ENCODE results near the gene PBX3.

PBX3 gene

DNA sequence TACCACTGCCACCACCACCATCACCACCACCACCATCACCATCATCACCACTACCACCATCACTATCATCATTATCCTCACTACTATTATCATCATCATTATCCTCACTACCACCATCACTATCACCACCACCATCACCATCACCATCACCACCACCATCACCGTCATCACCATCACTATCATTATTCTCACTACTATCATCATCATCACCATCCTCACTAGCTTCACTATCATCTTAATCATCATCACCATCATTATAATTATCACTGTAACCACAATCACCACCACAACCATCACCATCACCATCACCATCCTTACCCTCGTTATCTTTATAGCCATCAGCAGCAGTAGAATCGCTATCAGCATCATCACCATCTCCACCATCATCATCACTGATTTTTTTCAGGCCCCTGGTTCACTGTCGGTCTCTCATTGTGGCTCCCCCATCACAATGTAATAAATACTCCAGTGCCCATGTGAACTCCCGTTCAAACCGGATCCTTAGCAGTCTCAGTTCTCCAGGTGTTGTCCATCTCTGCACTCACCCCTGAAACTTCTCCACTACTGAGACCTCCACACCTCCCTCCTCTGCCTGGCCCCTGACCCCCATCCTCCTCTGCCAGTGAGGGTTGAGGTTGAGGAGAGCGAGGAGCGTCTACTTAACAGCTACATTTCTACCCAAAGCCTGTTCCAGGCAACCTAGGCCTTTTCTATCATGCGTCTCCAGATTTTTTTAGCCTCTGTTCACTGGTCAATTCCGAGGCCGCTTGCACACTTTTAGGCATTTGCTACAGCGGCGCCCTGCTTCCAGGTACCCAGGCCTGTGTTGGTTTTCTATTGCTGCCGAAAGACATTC lies 238.2 kb downstream of the PBX3 start:
- DNase-seq = no peak

DNA sequence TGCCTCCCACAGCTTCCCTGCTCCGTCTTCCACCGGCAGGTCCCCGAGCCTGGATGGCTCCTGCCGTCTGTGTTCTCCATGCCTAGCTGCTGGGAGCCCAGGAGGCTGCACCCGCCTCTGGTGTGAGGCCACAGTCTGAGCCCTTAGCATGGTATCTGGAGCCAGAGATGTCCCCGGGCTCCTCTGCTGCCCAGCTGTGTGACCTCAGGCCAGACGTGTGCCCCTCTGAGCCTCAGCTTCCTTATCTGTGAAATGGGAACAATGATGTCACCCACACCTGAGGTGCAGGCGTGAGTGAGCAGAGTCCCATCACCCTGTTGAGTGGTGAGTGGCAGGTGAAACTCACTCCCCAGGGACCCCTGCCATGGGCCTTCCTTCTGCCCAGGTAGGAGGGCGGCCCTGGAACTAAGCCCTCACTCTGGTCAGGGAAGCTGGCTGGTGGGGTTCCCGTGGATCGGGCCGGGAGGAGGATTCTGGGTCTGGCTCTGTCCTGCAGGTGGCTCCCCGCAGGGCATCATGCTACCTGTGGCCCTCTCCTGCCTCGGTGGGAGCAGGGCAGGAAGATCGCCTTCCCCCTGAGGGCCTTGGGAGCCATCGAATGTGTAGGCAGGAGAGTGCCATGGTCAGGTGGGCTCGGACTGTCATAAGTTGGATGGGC lies 239.0 kb downstream of the PBX3 start:
- no peak for DNase-seq

DNA sequence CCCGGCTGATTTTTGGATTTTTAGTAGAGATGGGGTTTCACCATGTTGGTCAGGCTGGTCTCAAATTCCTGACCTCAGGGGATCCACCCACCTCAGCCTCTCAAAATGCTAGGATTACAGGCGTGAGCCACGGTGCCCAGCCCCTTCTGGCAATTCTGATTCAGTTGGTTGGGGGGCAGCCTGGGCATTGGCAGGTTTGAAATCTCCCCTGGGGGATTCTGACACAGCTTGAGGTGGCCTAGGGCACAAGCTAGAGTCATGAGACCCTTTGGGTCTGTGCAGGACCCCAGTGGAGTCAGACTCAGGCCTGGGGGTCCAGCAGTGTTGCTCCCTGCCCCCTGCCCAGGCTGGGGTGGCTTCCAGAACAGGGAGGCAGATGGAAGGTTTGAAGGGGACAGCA lies 239.8 kb downstream of the PBX3 start:
- DNase-seq = no peak

DNA sequence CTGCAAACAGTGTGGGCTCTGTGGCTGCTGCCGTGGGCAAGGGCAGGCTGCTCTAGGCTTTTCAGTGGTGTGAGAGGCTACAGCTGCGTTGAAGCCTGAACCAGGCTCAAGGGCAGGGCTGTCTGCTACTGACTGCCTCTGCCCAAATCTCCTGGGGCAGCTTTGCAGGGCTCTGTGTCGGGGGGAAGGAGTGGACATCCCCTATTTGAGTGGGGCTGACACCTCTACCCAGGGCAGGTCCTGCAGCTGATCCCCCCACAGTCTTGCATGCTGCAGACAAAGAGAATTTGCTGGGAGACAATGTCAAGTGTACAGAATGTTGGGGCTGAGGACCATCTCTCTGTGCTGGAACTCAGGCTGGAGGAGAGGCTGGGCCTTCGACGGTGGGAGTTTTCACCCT lies 240.2 kb downstream of the PBX3 start:
- no peak for DNase-seq

DNA sequence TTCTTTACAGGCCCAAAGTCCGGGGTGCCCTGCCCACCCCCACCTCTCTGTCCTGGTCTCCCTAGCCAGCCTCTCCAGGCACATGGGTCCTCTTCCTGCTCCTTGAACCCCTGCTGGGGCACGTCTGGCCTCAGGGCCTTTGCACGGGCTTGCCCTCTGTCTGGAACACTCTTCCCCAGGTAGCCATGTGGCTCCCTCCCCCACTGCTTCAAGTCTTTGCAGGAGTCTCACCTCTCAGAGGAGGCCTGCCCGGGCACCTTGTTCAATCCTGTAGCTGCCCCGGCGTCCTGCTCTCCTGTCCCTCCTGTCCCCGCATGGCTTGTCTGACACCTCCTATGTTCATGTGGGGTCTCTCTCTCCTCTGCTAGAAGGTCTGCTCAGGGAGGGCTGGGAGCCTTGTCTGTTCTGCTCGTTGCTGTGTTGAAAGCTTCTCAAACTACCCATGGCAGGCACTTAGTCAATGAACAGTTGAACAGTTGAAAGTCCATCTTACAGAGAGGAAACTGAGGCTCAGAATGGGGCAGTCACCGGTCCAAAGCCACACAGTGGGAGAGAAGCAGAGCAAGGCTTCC lies 241.4 kb downstream of the PBX3 start:
- DNase-seq = no peak

DNA sequence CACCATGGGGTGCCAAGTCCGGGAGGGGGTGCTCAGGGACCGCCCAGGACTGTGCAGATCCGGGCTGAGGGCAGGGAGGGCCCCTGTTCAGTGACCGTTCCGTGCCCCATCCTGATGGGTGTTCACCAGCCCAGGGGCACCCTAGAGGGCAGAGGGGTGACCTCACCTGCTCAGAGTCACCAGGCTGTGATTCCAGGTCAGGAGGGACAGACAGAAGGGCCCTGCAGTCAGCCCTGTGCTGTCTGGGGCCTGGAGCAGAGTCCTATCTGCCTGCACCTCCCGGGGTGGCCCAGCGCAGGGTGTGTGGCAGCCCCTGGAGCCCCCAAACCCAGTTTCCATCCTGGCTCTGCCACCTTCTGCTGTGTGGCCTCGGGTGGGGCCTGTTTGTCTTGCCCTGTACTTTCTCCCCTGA lies 241.9 kb downstream of the PBX3 start:
- no peak for DNase-seq

DNA sequence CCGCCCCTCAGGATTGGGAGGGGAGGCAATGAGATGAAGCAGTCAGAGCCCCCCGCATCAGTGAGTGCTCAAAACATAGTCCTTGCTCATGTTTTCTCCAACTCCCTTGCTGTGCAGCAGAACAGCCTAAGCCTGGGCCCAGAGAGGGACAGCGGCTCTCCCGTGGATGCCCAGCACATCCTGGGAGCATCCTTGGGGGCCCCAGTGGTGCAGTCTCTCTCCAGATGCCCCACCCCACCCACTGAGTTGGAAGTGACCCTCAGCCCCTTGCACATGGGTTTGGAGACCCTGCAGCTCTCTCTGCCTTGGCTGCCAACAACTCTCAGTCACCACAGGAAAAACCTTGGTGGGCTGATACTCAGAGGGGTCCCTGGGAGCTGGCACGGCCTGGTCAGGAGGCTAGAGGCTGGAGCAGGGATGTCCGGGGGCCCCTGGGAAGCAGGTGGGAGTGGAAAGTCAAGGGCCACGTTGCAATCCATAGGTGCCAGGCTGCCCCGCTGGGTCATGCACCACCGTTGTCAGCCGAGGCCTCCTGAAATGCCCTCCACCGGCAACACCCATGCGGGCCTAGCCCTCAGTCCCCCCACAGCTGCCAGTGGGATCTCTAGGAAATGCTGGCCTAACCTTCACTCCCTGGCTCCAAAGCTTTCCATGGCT lies 242.5 kb downstream of the PBX3 start:
- DNase-seq = no peak

DNA sequence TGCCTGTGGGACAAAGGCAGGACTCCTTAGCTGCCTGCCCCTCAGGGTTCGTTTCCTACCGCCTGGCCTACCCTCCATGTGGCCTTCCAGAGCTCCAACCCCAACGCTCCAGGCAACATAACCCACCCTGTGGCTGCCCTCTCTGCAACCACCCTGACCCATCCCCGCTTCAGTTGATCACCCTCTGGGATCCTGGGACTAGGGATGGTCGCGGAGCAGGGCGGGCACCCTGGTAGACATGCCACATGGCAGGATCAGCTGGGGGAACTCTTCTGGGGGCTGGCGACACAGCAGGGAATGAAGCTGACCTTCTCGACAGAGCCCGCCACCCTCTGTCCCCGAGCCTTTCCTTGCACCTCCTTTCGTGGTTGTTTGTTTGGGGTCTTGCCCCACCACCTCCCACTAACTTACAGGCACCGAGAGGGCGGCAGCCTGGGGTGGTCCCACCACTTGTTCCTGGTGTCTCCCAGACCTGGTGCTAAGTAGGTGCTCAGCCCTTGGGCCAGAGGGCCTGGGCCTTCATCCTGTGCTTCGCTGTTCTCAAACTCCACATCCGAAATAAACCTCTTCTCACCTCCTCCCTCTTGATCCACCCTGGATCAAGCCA lies 243.1 kb downstream of the PBX3 start:
- no peak for DNase-seq

DNA sequence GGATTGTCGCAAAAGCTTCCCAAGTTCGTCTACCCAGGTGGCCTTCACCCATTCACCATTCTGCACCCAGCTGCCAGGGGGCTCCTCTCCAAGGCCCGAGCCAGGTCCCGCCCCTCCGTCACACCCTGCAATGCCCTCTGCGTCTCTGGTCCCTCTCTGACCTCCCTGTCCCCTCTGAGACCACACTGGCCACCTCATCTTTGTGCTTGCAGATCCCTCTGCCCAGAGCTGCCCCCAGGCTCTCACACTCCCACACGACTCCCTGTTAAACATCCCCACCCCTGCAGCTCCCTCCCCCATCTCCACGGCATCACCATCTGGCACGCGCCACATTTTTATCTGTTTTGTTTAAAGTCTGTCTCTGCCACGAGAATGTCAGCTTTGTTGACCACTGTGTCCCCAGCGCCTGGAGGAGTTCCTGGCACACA lies 243.6 kb downstream of the PBX3 start:
- no peak for DNase-seq

DNA sequence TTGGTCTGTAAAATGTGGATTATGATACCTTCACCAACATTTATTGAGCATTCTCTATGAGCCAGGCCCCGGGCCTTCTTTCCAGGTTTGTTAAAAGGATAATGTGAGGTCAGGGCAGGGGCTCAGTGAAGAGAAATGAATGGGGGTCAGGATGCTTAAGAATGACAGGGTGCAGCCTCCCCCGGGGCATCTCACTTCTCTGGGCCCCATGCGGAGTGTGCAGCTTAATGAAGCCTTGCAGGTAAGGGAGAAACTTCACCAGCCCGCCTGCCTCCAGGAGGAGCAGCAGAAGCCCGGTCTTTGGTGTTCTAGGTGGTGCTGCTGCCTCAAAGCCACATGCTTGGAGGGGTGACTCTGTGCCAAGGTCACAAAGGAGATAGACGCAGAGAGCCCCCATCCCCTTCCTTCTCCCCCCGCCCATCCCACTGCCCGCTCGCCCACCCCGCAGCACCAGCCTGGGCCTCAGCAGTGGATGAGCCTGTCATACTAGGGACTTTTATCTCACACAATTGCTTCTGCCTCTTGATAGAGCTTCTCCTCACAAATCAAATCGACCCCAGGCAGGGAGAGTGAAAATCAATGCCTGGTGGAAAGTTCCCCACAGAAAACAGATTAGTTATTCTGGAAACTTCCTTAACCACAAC lies 244.8 kb downstream of the PBX3 start:
- no peak for DNase-seq

DNA sequence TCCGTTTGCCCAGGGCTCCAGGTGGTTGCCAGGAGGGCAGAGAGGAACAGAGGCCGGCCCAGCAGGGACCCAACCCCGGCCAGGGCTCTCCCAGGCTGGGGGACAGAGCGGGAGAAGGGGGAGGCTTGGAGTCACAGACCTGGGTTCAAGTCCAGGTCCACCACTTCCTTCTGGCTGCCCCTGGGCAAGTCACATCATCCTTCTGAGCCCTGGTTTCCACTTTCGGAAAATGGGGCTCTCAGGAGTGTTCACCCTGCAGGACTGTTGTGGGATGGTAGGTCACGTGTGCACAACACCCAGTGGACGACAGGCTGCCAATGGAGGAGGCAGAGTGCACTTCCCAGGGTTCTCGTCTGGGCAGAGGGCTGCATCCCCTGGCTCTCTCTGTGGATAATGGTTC lies 245.4 kb downstream of the PBX3 start:
- no peak for DNase-seq

DNA sequence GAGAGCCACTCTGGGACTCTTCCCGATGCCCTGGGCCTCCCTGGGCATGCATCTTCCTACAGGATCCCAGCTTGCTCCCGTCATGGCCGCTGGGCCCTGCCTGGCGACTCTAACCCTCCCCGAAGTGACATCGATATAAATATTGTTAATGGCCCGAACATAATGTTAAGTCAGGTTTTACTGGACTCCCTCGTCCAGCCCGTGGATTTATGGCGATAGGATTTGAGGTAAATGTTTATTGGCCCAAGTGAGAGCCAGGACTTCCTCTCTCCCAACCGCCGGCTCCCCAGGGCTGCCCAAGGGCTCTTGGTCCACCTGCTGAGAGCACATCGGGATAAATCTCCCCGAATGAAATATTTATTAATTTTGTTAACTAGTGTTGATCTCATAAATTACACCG lies 246.3 kb downstream of the PBX3 start:
- DNase-seq = no peak

DNA sequence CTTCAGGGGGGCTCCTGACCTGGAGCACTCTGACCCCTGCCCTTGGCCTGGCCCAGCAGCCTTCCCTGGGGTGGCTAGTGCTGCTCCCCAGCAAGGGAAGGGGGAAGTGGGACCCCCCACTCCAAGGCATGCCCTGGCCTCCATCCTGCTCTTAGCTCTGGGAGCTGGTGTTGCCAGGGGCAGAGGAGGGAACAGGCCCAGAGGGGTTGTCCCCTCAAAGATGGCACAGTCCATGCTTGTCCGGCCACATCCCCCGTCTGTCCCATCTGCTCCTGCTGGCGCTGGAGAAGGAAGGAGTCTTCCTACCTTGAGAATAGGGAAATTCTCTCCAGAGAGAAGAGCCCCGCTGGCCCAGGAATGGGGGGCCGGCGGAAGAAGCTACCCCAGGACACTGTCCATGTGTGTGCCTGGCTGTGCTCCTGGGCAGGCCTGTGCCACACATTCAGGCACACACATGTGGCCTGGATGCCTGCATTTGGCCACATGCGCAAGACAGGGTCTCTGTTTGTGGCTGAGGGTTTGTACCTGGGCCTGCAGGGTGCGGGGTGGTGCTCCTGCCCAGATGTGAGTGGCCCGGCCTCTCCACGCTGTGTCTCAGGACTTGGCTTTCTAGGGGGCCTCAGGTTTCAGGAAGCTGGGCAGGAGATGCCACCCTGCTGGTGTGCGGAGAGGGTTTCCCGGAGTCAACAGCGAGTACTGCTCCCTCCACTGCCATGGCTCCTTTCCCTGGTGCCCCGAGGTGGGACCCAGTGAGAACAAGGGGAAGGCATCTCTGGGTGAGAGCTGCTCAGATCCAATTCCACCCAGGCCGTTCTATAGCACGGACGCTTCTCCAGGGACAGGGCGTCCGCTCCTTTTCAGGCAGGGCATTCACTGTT lies 247.1 kb downstream of the PBX3 start:
- no peak for DNase-seq

DNA sequence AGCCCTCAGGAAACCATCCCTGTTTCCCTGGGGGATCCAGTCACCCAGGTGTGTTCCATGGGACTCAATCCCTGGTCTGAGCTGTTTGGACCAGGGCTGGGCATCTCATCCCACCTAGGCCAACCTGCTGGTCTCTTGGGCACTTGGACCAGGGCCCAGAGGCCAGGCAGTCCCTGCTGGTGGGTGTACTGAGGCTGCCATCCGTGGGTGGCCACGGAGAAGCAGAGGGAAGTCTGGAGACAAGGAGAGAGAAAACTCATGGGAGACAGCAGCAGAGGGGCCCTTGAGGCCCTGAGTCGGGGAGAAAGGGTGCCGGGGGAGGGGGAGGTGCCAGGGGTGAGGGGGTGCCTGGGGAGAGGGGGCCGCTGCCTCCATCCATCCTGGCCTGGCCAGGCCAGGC lies 247.8 kb downstream of the PBX3 start:
- no peak for DNase-seq

DNA sequence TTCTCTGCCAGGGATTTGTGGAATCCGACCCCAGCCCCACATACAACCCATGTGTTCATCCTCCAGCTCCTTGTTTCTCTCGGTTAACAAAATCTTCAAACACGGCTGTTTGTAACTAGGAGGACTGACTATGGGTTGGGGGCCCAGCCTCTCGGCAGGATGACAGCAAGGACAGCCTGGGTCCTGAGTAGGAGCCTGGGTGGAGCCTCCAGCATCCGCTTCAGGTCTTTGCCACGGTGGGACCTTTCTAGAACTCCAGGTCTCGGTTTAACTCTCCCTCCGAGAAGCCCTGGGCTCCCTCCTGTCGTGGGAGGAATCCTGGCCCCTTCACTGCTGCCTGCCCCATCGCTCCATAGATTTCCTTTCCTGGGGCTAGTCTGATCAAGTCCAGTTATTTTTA lies 248.5 kb downstream of the PBX3 start:
- no peak for DNase-seq

DNA sequence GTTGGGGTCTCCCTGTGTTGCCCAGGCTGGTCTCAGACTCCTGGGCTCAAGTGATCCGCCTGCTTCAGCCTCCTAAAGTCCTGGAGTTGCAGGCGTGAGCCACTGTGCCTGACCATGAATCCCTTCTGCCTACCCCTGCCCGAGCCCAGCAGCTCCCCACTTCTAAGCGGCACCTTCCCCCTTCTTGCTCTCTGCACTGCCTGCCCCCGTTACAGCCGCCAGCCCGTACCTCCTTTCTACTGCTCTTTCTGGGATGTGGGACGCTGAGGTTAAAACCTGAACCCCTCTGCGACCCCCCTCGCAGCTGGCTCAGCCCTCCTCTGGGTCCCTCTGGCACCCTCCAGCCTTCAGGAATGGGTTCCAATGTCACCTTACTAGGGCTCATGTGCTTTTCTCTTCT lies 249.6 kb downstream of the PBX3 start:
- no peak for DNase-seq

DNA sequence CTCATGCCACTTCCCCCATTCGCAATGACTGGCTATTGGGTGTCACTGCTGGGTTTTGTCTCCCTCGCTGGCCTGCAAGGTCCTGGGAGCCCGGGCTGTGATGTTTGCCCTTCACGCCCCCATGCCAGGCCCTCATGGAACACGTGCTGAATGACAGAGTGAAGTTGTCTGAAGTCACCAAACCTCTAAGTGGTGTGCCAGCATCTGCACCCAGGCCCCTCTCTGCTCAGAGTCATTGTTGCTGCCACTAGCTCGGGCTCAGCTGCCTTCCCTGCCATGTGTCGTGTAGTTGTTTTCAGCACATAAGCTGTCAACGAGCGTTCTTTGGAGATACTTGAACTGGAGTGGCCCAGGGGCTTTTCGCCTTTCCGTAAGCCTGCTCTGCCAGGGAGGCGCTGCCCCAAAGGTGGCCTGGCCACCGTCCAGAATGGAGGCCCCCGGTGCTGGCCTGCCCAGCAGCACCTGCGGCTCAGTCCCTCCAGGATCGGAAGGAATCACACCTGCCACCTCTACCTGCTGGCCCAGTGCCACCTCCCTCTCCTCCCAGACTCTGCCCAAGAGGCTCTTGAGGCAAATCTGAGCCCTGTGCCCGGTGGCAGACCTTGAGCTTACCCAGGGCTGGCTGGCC lies 250.1 kb downstream of the PBX3 start:
- DNase-seq = no peak

DNA sequence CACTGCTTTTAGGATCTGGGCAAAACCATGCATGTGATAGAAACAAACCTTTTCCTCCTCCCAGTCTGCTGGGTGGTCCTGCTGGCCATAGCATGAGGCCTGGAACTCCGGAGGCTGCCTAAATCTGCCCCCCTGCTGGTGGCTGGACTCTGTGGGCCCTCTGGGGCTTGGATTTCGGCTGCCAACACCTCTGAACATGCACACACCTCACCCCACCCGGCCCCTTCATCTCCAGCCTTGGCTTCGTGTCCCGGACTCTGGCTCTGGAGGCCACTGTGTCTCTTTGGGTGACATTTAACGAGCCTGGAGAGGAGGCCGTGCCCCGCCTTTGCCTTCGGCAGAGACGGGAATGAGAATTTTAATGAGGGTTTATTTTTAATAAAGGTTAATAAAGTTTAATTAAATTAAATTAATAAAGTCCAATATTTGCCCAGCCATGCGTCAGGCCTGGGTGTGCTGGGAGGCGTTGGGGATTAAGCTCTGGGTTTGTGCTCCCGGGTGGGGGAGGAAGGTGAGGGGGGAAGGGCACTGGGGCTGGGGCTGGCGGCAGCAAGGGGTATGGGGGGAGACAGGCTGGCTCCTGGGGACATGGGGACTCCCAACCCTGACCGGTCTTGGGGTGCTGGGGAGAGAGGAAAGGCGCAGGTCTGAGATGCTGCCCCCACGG lies 251.8 kb downstream of the PBX3 start:
- DNase-seq = no peak

DNA sequence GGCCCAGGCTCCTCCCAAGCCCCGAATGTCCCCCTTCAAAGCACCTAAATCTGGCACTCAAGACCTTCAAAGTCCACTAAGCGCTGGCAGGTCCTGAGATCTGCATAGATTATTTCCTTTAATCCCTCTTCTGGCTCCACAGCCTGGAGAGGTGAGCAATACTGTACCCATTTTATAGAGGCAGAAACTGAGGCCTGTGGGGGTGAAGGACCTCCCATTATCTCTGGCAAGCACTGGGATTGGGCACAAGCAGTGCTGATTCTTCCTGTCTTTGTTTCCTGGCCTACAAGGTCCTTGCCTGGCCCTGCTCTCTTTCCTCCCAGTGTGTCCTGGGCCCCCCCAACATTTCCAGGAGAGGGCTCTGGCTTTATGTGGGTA lies 252.3 kb downstream of the PBX3 start:
- no peak for DNase-seq

DNA sequence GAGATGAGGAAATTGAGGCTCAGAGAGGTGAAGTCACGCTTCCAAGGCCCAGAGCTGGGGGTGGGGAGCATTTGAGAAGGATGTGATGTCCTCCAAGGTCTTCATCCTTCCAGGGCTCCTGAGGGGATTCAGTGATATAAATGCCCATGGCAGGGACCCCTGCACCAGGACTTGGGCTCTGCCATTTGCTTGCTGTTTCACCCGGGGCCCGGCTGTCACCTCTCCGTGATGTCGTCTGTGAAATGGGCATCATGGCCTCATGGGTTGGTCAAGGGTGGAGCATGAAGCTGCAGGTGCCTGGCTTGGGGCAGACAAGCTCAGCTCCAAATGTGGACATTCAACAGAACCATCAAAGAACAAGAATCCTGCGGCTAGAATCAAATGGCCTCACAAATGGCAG lies 253.1 kb downstream of the PBX3 start:
- DNase-seq = no peak

Data from NCI-H187 treated with DMSO at 0.1 percent for 48 hours (cell line).